Measurements from ENCODE around the gene PGLYRP4.
A peak's percentile ranks its signal among the peaks of the same experiment; 100 is the strongest.

The PGLYRP4 gene

GRCh38 chr1:153357076-153357852, 8.6 kb upstream of the PGLYRP4 start:
- no peak overlapping the region for H3K23ac ChIP-seq (ENCODE audit: low read length)
- H3K36me3 ChIP-seq (ENCODE audit: control insufficient read depth, insufficient read depth, low read length), result no peaks in the 10 kb centered on the region
- no peaks in the 10 kb centered on the region for H3K27me3 ChIP-seq (ENCODE audit: insufficient read depth, low read length, poor library complexity)
- H3K4me3 ChIP-seq (ENCODE audit: low read length), result no peak overlapping the region
- H3K18ac ChIP-seq (ENCODE audit: low read length), result no peak overlapping the region
- no peak for DNase-seq
- no peaks in the 10 kb centered on the region for H3K4me1 ChIP-seq (ENCODE audit: control insufficient read depth, low read depth, low read length)
- no peak overlapping the region for H4K8ac ChIP-seq (ENCODE audit: low read depth, low read length)
- H3K56ac ChIP-seq (ENCODE audit: low read length), result no peak overlapping the region
- H3K79me2 ChIP-seq (ENCODE audit: control insufficient read depth, insufficient read depth, low read length), result no peaks in the 10 kb centered on the region
- whole genome bisulfite sequencing (ENCODE audit: extremely low coverage, insufficient coverage, low lambda C conversion rate), result no CpG with 5 or more reads among the region's 10 CpGs
- no peak overlapping the region for H2BK5ac ChIP-seq (ENCODE audit: low read length)
- H3K4me2 ChIP-seq (ENCODE audit: low read length), result no peak overlapping the region
- H3K79me1 ChIP-seq (ENCODE audit: low read length), result no peaks in the 10 kb centered on the region
- H2BK120ac ChIP-seq (ENCODE audit: low read depth, low read length), result no peak overlapping the region
- H3K4ac ChIP-seq (ENCODE audit: low read depth, low read length), result no peak overlapping the region
- H3K9ac ChIP-seq (ENCODE audit: low read length), result no peak overlapping the region
- H3K27ac ChIP-seq (ENCODE audit: low read depth, low read length), result no peak overlapping the region
- no peak overlapping the region for H2BK15ac ChIP-seq (replicated peaks; ENCODE audit: low read depth)
- H4K5ac ChIP-seq (ENCODE audit: low read length), result no peak overlapping the region
- H2AK5ac ChIP-seq (ENCODE audit: low read length), result no peak overlapping the region

GRCh38 chr1:153356392-153357075, 7.9 kb upstream of the PGLYRP4 start:
- Histone ChIP-seq H2AK5ac (ENCODE audit: low read length) (no peak overlapping the region), H4K8ac (ENCODE audit: low read depth, low read length) (no peak overlapping the region), H3K79me1 (ENCODE audit: low read length) (no peaks in the 10 kb centered on the region), H2BK120ac (ENCODE audit: low read depth, low read length) (no peak overlapping the region), H3K4me3 (ENCODE audit: low read length) (no peak overlapping the region), H3K27me3 (ENCODE audit: insufficient read depth, low read length, poor library complexity) (no peaks in the 10 kb centered on the region), H3K4ac (ENCODE audit: low read depth, low read length) (no peak overlapping the region), H2BK5ac (ENCODE audit: low read length) (no peak overlapping the region), H3K23ac (ENCODE audit: low read length) (no peak overlapping the region), H3K9ac (ENCODE audit: low read length) (no peak overlapping the region), H3K79me2 (ENCODE audit: control insufficient read depth, insufficient read depth, low read length) (no peaks in the 10 kb centered on the region), H3K36me3 (ENCODE audit: control insufficient read depth, insufficient read depth, low read length) (no peaks in the 10 kb centered on the region), H3K18ac (ENCODE audit: low read length) (no peak overlapping the region), H4K5ac (ENCODE audit: low read length) (no peak overlapping the region), H2BK15ac (replicated peaks; ENCODE audit: low read depth) (no peak overlapping the region), H3K4me1 (ENCODE audit: control insufficient read depth, low read depth, low read length) (no peaks in the 10 kb centered on the region), H3K56ac (ENCODE audit: low read length) (peak overlapping the region; percentile 11), H3K27ac (ENCODE audit: low read depth, low read length) (no peak overlapping the region), H3K4me2 (ENCODE audit: low read length) (no peak overlapping the region)
- DNase-seq, result no peak
- no CpG with 5 or more reads among the region's 8 CpGs for WGBS (ENCODE audit: extremely low coverage, insufficient coverage, low lambda C conversion rate)

GRCh38 chr1:153355445-153356071, 6.9 kb upstream of the PGLYRP4 start:
- H3K79me1 ChIP-seq (ENCODE audit: low read length), result no peaks in the 10 kb centered on the region
- no peak overlapping the region for H4K8ac ChIP-seq (ENCODE audit: low read depth, low read length)
- no peak overlapping the region for H3K18ac ChIP-seq (ENCODE audit: low read length)
- H3K36me3 ChIP-seq (ENCODE audit: control insufficient read depth, insufficient read depth, low read length), result no peaks in the 10 kb centered on the region
- no peak overlapping the region for H3K23ac ChIP-seq (ENCODE audit: low read length)
- H2AK5ac ChIP-seq (ENCODE audit: low read length), result no peak overlapping the region
- H3K27ac ChIP-seq (ENCODE audit: low read depth, low read length), result no peak overlapping the region
- no peak overlapping the region for H3K4me2 ChIP-seq (ENCODE audit: low read length)
- no peaks in the 10 kb centered on the region for H3K27me3 ChIP-seq (ENCODE audit: insufficient read depth, low read length, poor library complexity)
- H3K4me3 ChIP-seq (ENCODE audit: low read length), result no peak overlapping the region
- peak; percentile 90 for DNase-seq
- no peak overlapping the region for H4K5ac ChIP-seq (ENCODE audit: low read length)
- no peak overlapping the region for H3K9ac ChIP-seq (ENCODE audit: low read length)
- H3K79me2 ChIP-seq (ENCODE audit: control insufficient read depth, insufficient read depth, low read length), result no peaks in the 10 kb centered on the region
- no peak overlapping the region for H3K4ac ChIP-seq (ENCODE audit: low read depth, low read length)
- whole genome bisulfite sequencing (ENCODE audit: extremely low coverage, insufficient coverage, low lambda C conversion rate), result no CpG with 5 or more reads among the region's 10 CpGs
- H2BK15ac ChIP-seq (replicated peaks; ENCODE audit: low read depth), result no peak overlapping the region
- H3K56ac ChIP-seq (ENCODE audit: low read length), result no peak overlapping the region
- H2BK5ac ChIP-seq (ENCODE audit: low read length), result no peak overlapping the region
- no peak overlapping the region for H2BK120ac ChIP-seq (ENCODE audit: low read depth, low read length)
- no peaks in the 10 kb centered on the region for H3K4me1 ChIP-seq (ENCODE audit: control insufficient read depth, low read depth, low read length)

- Histone ChIP-seq H3K4me1 (ENCODE audit: control insufficient read depth, low read depth, low read length) (no peaks in the 10 kb centered on the region), H2BK5ac (ENCODE audit: low read length) (no peak overlapping the region), H2BK15ac (replicated peaks; ENCODE audit: low read depth) (no peak overlapping the region), H4K8ac (ENCODE audit: low read depth, low read length) (no peak overlapping the region), H3K4me2 (ENCODE audit: low read length) (no peak overlapping the region), H3K79me2 (ENCODE audit: control insufficient read depth, insufficient read depth, low read length) (no peaks in the 10 kb centered on the region), H3K27me3 (ENCODE audit: insufficient read depth, low read length, poor library complexity) (no peaks in the 10 kb centered on the region), H3K27ac (ENCODE audit: low read depth, low read length) (no peak overlapping the region), H4K5ac (ENCODE audit: low read length) (no peak overlapping the region), H3K9ac (ENCODE audit: low read length) (no peak overlapping the region), H3K23ac (ENCODE audit: low read length) (no peak overlapping the region), H3K4me3 (ENCODE audit: low read length) (no peak overlapping the region), H2AK5ac (ENCODE audit: low read length) (no peak overlapping the region), H3K79me1 (ENCODE audit: low read length) (no peaks in the 10 kb centered on the region), H3K36me3 (ENCODE audit: control insufficient read depth, insufficient read depth, low read length) (no peaks in the 10 kb centered on the region), H3K4ac (ENCODE audit: low read depth, low read length) (no peak overlapping the region), H3K56ac (ENCODE audit: low read length) (no peak overlapping the region), H2BK120ac (ENCODE audit: low read depth, low read length) (no peak overlapping the region), H3K18ac (ENCODE audit: low read length) (no peak overlapping the region)
- no peak for DNase-seq
- no CpG with 5 or more reads among the region's 8 CpGs for WGBS (ENCODE audit: extremely low coverage, insufficient coverage, low lambda C conversion rate)
These were observed 6.0 kb upstream of the PGLYRP4 start for GRCh38 chr1:153354515-153355193.

GRCh38 chr1:153353226-153353947, 4.7 kb upstream of the PGLYRP4 start:
- Histone ChIP-seq H2AK5ac (ENCODE audit: low read length) (no peak overlapping the region), H3K4me2 (ENCODE audit: low read length) (no peak overlapping the region), H3K4me1 (ENCODE audit: control insufficient read depth, low read depth, low read length) (no peaks in the 10 kb centered on the region), H2BK120ac (ENCODE audit: low read depth, low read length) (no peak overlapping the region), H4K8ac (ENCODE audit: low read depth, low read length) (no peak overlapping the region), H3K23ac (ENCODE audit: low read length) (no peak overlapping the region), H3K9ac (ENCODE audit: low read length) (no peak overlapping the region), H3K79me1 (ENCODE audit: low read length) (no peaks in the 10 kb centered on the region), H3K18ac (ENCODE audit: low read length) (no peak overlapping the region), H2BK5ac (ENCODE audit: low read length) (no peak overlapping the region), H3K56ac (ENCODE audit: low read length) (peak overlapping the region; percentile 22), H3K27me3 (ENCODE audit: insufficient read depth, low read length, poor library complexity) (no peaks in the 10 kb centered on the region), H3K4ac (ENCODE audit: low read depth, low read length) (no peak overlapping the region), H2BK15ac (replicated peaks; ENCODE audit: low read depth) (no peak overlapping the region), H3K36me3 (ENCODE audit: control insufficient read depth, insufficient read depth, low read length) (no peaks in the 10 kb centered on the region), H3K4me3 (ENCODE audit: low read length) (no peak overlapping the region), H3K79me2 (ENCODE audit: control insufficient read depth, insufficient read depth, low read length) (no peaks in the 10 kb centered on the region), H3K27ac (ENCODE audit: low read depth, low read length) (no peak overlapping the region), H4K5ac (ENCODE audit: low read length) (no peak overlapping the region)
- WGBS (ENCODE audit: extremely low coverage, insufficient coverage, low lambda C conversion rate), result no CpG with 5 or more reads among the region's 7 CpGs
- peak; percentile 61 for DNase-seq
